Posterior cingulate gyrus (tissue), 11 donors: ENCODE data around the gene REM1.

Experiments
- DNase-seq, 10 donors: peaks; one replicate each; pipeline versions ENCODE4 v3.0.0 to v3.0.0-alpha.2; 2020 to 2021; ENCODE audit warnings: mixed read lengths in 3 of 10
- intact Hi-C: fragments of 100-400 bp; cut with DNase I; formaldehyde crosslinking; loops from one replicate; pipeline ENCODE4 v1.15.1; 2023

The REM1 gene

GRCh38 chr20:31476643-31477215 is 1.6 kb downstream of the REM1 start:
- intact Hi-C loops = no loop called here
- DNase-seq = no peak

GRCh38 chr20:31484001-31484400 is 8.9 kb downstream of the REM1 start:
- intact Hi-C loops = no loop called here
- no peak for DNase-seq

- intact Hi-C loops = no loop called here
- no peak for DNase-seq
Observed at GRCh38 chr20:31485450-31486339, 10.6 kb downstream of the REM1 start.

- intact Hi-C loops = no loop called here
- DNase-seq = no peak
Observed at GRCh38 chr20:31488115-31488514, 13.0 kb downstream of the REM1 start.

GRCh38 chr20:31489152-31489551 is 14.1 kb downstream of the REM1 start:
- intact Hi-C loops = no loop called here
- DNase-seq = no peak

GRCh38 chr20:31490752-31491151 is 15.7 kb downstream of the REM1 start:
- intact Hi-C loops = no loop called here
- DNase-seq = no peak

- intact Hi-C loops = no loop called here
- DNase-seq = no peak
Observed at GRCh38 chr20:31494131-31494530, 19.0 kb downstream of the REM1 start.

GRCh38 chr20:31496761-31497295 is 21.7 kb downstream of the REM1 start:
- intact Hi-C loops = no loop called here
- DNase-seq = peak in 1 of 10 donors; percentile 88

GRCh38 chr20:31497838-31498540 is 22.9 kb downstream of the REM1 start:
- intact Hi-C loops = no loop called here
- DNase-seq = no peak

GRCh38 chr20:31500527-31500926 is 25.4 kb downstream of the REM1 start:
- intact Hi-C loops = no loop called here
- no peak for DNase-seq

GRCh38 chr20:31502884-31503673 is 28.0 kb downstream of the REM1 start:
- intact Hi-C loops = loop anchor here (1.0 kb wide), 1 partner anchor 43 kb away; no protein-coding TSS in a partner anchor
- peak; percentile 41 to 96 (median 80) for DNase-seq

GRCh38 chr20:31505903-31506302 is 30.8 kb downstream of the REM1 start:
- intact Hi-C loops = no loop called here
- DNase-seq = no peak

- intact Hi-C loops = no loop called here
- no peak for DNase-seq
Observed at GRCh38 chr20:31508517-31509244, 33.6 kb downstream of the REM1 start.

GRCh38 chr20:31514154-31515071 is 39.3 kb downstream of the REM1 start, which contains the start of gene HM13:
TSS of gene HM13 (plus strand) at chr20:31514442. CDS start at chr20:31514552, 110 bp downstream.
- intact Hi-C loops = no loop called here
- DNase-seq = peak; percentile 87 to 99 (median 91)

- intact Hi-C loops = no loop called here
Observed at GRCh38 chr20:31515072-31515774, 40.1 kb downstream of the REM1 start.

GRCh38 chr20:31515775-31516107 is 40.7 kb downstream of the REM1 start:
- no peak for DNase-seq
- intact Hi-C loops = no loop called here

More at GRCh38 chr20:31515072-31515774, 40.1 kb downstream of the REM1 start:
- no peak for DNase-seq

GRCh38 chr20:31516166-31516565 is 41.1 kb downstream of the REM1 start:
- intact Hi-C loops = no loop called here
- DNase-seq = no peak

GRCh38 chr20:31516651-31517050 is 41.6 kb downstream of the REM1 start:
- no peak for DNase-seq
- intact Hi-C loops = no loop called here
